CD14-positive monocyte (primary cell): Measurements from ENCODE around the gene ESRP2. TPM values are rescaled to one million over a fixed set of nuclear protein-coding genes. Genes with fewer than 3 reads are reported as not detected.

Experiments
- DNase-seq, 3 donors: peaks; one replicate each; pipeline ENCODE4 v3.0.0-alpha.2; 2011 to 2022
- H2AFZ ChIP-seq: 2 replicates; pipeline ENCODE4 v1.6.0; 2012; ENCODE audit warnings: mild to moderate bottlenecking, low read depth, low read length, inconsistent platforms; ENCODE audit not compliant: insufficient read depth, poor library complexity, severe bottlenecking
- H3K27ac ChIP-seq, 2 donors: 1 replicate in 1 of 2; 2 replicates in 1 of 2; pipeline ENCODE4 v1.5.1; 2012 to 2013; ENCODE audit warnings: low read length in 2 of 2, control low read depth in 1 of 2, inconsistent platforms in 1 of 2, low read depth in 1 of 2, mild to moderate bottlenecking in 1 of 2
- H3K27me3 ChIP-seq, 2 donors: one replicate each; pipeline versions ENCODE4 v1.6.0 to v1.6.1; 2011 to 2013; ENCODE audit warnings: low read length in 2 of 2; ENCODE audit not compliant: control insufficient read depth in 2 of 2, insufficient read depth in 2 of 2
- H3K36me3 ChIP-seq, 2 donors: replicated peaks in 1 of 2; 1 replicate in 1 of 2; 2 replicates in 1 of 2; pipeline versions ENCODE4 v1.5.1 to v1.6.1; 2012 to 2013; ENCODE audit warnings: low read length in 2 of 2, control low read depth in 1 of 2, inconsistent platforms in 1 of 2, mild to moderate bottlenecking in 1 of 2; ENCODE audit not compliant: insufficient read depth in 2 of 2, control insufficient read depth in 1 of 2
- H3K4me1 ChIP-seq, 2 donors: 1 replicate in 1 of 2; 2 replicates in 1 of 2; pipeline versions ENCODE4 v1.5.1 to v1.6.1; 2012 to 2013; ENCODE audit warnings: low read length in 2 of 2, control low read depth in 1 of 2, inconsistent platforms in 1 of 2, mild to moderate bottlenecking in 1 of 2, moderate library complexity in 1 of 2; ENCODE audit not compliant: insufficient read depth in 2 of 2, control insufficient read depth in 1 of 2
- H3K4me2 ChIP-seq: replicated peaks from 2 replicates; pipeline ENCODE3; 2012; ENCODE audit warnings: low read length, moderate library complexity, mild to moderate bottlenecking; ENCODE audit not compliant: poor library complexity, severe bottlenecking; ENCODE audit errors: extremely low read depth
- H3K4me3 ChIP-seq, 3 experiments: fragments of 200-600 bp in 1 of 3; sonication (generic) in 1 of 3; replicated peaks in 1 of 3; 1 replicate in 2 of 3; 2 replicates in 1 of 3; pipeline ENCODE4 v1.5.1; 2011 to 2013; ENCODE audit warnings: low read length in 3 of 3, mild to moderate bottlenecking in 3 of 3, control low read depth in 2 of 3, low read depth in 2 of 3, inconsistent platforms in 1 of 3, moderate library complexity in 1 of 3
- H3K79me2 ChIP-seq: 2 replicates; pipeline ENCODE4 v1.6.0; 2012; ENCODE audit warnings: mild to moderate bottlenecking, control low read depth, inconsistent platforms, low read length, moderate library complexity; ENCODE audit not compliant: insufficient read depth
- H3K9ac ChIP-seq: 2 replicates; pipeline ENCODE4 v1.6.0; 2017; ENCODE audit warnings: low read length, mild to moderate bottlenecking; ENCODE audit not compliant: insufficient read depth, poor library complexity, severe bottlenecking
- H3K9me3 ChIP-seq, 2 donors: replicated peaks in 1 of 2; 1 replicate in 1 of 2; 2 replicates in 1 of 2; pipeline versions ENCODE4 v1.5.1 to v1.6.1; 2012 to 2013; ENCODE audit warnings: low read length in 2 of 2, control low read depth in 1 of 2; ENCODE audit not compliant: control insufficient read depth in 1 of 2, insufficient read depth in 1 of 2
- H4K20me1 ChIP-seq: 2 replicates; pipeline ENCODE4 v1.6.0; 2012; ENCODE audit warnings: mild to moderate bottlenecking, low read length, control low read depth, moderate library complexity; ENCODE audit not compliant: insufficient read depth
- H3K27ac Mint-ChIP-seq, 7 donors: one replicate each; pipeline ENCODE4 v1.8.0; 2020; ENCODE audit warnings: mild to moderate bottlenecking in 7 of 7, mixed read lengths in 7 of 7, moderate library complexity in 6 of 7, inconsistent platforms in 2 of 7
- H3K27me3 Mint-ChIP-seq, 3 donors: one replicate each; pipeline ENCODE4 v1.8.0; 2021 to 2022; ENCODE audit warnings: low read depth in 3 of 3, mild to moderate bottlenecking in 3 of 3, mixed read lengths in 3 of 3, moderate library complexity in 3 of 3, inconsistent platforms in 1 of 3
- H3K36me3 Mint-ChIP-seq, 2 donors: one replicate each; pipeline ENCODE4 v1.8.0; 2020; ENCODE audit warnings: mixed read lengths in 2 of 2, inconsistent platforms in 1 of 2, mild to moderate bottlenecking in 1 of 2
- H3K4me1 Mint-ChIP-seq: one replicate; pipeline ENCODE4 v1.8.0; 2020; ENCODE audit warnings: mild to moderate bottlenecking, mixed read lengths
- H3K4me3 Mint-ChIP-seq, 2 donors: one replicate each; pipeline ENCODE4 v1.8.0; 2020; ENCODE audit warnings: mild to moderate bottlenecking in 2 of 2, mixed read lengths in 2 of 2, moderate library complexity in 1 of 2
- H3K9me3 Mint-ChIP-seq, 7 donors: one replicate each; pipeline ENCODE4 v1.8.0; 2020 to 2022; ENCODE audit warnings: mixed read lengths in 7 of 7, mild to moderate bottlenecking in 6 of 7, moderate library complexity in 6 of 7, inconsistent platforms in 2 of 7
- CTCF ChIP-seq: fragments of 200-600 bp; IDR thresholded peaks from one replicate; pipeline ENCODE4 v1.8.0; 2022; ENCODE audit warnings: antibody characterized with exemption, mild to moderate bottlenecking
- WGBS: methylation state at CpG from one replicate; pipeline ENCODE4 v1.1.5; 2013; ENCODE audit warnings: missing lambda C conversion rate; ENCODE audit not compliant: insufficient coverage; 5-methylcytosine and 5-hydroxymethylcytosine counted together
- intact Hi-C, 2 donors: fragments of 100-400 bp; cut with micrococcal nuclease; formaldehyde crosslinking; loops; one replicate each; pipeline versions ENCODE4 v1.15.0 to v1.15.1; 2023
- polyA plus RNA-seq, 3 donors: library from polyadenylated mRNA; depleted of rRNA in 1 of 3; unstranded in 2 of 3; stranded (reverse) in 1 of 3; fragments of 300-500 nt in 2 of 3; fragments of >200 nt in 1 of 3; fragmentation: Illumina TruSeq in 2 of 3; gene quantifications; 1 replicate in 2 of 3; 2 replicates in 1 of 3; pipeline ENCODE4 v1.2.3, GENCODE V29; 2012 to 2021

Gene ESRP2
- polyA plus RNA-seq, 3 donors: not detected

DNA sequence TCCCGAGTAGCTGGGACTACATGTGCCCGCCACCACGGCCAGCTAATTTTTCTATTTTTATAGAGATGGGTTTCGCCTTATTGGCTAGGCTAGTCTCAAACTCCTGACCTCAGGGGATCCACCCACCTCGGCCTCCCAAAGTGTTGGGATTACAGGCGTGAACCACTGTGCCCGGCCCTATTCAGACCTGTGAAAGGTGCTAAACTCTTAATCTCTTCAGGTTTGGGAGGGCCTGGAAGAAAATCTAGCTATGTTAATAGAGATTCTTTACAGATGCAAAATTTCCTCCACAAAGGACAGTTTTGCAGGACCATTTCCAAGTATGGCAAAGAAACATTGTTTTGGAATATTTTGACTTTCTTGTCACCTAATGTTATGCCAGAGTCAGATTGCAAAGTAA is 6.2 kb upstream of the ESRP2 start:
- Mint-ChIP-seq H3K27ac (no peak overlapping the region), H3K4me1 (peaks cover 34% of the 10 kb centered on the region), H3K9me3 (peaks cover 0 to 5% (median 0%) of the 10 kb centered on the region in 7 donors), H3K27me3 (peaks cover 5 to 11% (median 10%) of the 10 kb centered on the region in 3 donors), H3K4me3 (no peak overlapping the region), H3K36me3 (peaks cover 0 to 3% of the 10 kb centered on the region in 2 donors)
- no peak overlapping the region for H3K4me3 ChIP-seq
- H3K36me3 ChIP-seq: no peaks in the 10 kb centered on the region
- peaks cover 23% of the 10 kb centered on the region for H3K79me2 ChIP-seq
- H3K9ac ChIP-seq: no peak overlapping the region
- no peak overlapping the region for H3K27ac ChIP-seq
- peaks cover 38 to 49% of the 10 kb centered on the region in 2 donors for H3K4me1 ChIP-seq
- intact Hi-C loops: loop anchor here in 1 of 2 donors (10.0 kb wide), 1 partner anchor 157 kb away; the partner anchor contains the start of gene NFATC3
- no peak for TF ChIP-seq CTCF
- H2AFZ ChIP-seq: no peak overlapping the region
- DNase-seq: no peak
- H4K20me1 ChIP-seq: peaks cover 4% of the 10 kb centered on the region
- peaks cover 0 to 2% of the 10 kb centered on the region in 2 donors for H3K27me3 ChIP-seq
- no peak overlapping the region for H3K4me2 ChIP-seq
- H3K9me3 ChIP-seq: no peaks in the 10 kb centered on the region
- WGBS: no CpG with 5 or more reads among the region's 7 CpGs

GRCh38 chr16:68238029-68238345 is 2.1 kb upstream of the ESRP2 start:
- intact Hi-C loops: loop anchor here in 1 of 2 donors (5.0 to 10.0 kb wide), 2 partner anchors 151 to 353 kb away; partner anchors contain the start of genes NFATC3 and NRN1L
- Mint-ChIP-seq H3K4me3 (peak overlapping the region; percentile 97 to 99), H3K4me1 (peaks cover 28% of the 10 kb centered on the region), H3K9me3 (peaks cover 0 to 16% (median 4%) of the 10 kb centered on the region in 7 donors), H3K27me3 (peaks cover 28 to 42% (median 33%) of the 10 kb centered on the region in 3 donors), H3K27ac (peak overlapping the region; percentile 78 to 91 (median 90)), H3K36me3 (peaks cover 0 to 3% of the 10 kb centered on the region in 2 donors)
- Histone ChIP-seq H3K27ac (peak overlapping the region; percentile 28 to 67), H3K27me3 (peaks cover 9 to 33% of the 10 kb centered on the region in 2 donors), H3K9me3 (no peaks in the 10 kb centered on the region), H3K79me2 (no peaks in the 10 kb centered on the region), H2AFZ (peak overlapping the region; percentile 99), H3K9ac (peak overlapping the region; percentile 40), H3K36me3 (no peaks in the 10 kb centered on the region), H3K4me1 (peaks cover 25 to 49% of the 10 kb centered on the region in 2 donors), H4K20me1 (peaks cover 6% of the 10 kb centered on the region), H3K4me3 (peak overlapping the region; percentile 46 to 85 (median 70)), H3K4me2 (peak overlapping the region; percentile 84)
- WGBS: 5% methylated on average over 16 of the region's 20 CpGs
- DNase-seq: no peak
- TF ChIP-seq CTCF: no peak
